ENCODE measurements around the gene PIEZO2.

Gene PIEZO2

GRCh38 chr18:10839421-10839820 is 309.9 kb downstream of the PIEZO2 start:
- DNase-seq, result no peak

GRCh38 chr18:10838553-10838952 is 310.8 kb downstream of the PIEZO2 start:
- DNase-seq, result peak; percentile 83

GRCh38 chr18:10834128-10834815 is 315.1 kb downstream of the PIEZO2 start:
- no peak for DNase-seq

GRCh38 chr18:10833656-10834055 is 315.7 kb downstream of the PIEZO2 start:
- DNase-seq, result no peak

- no peak for DNase-seq
These were observed 323.0 kb downstream of the PIEZO2 start for GRCh38 chr18:10826400-10826799.

- DNase-seq, result no peak
These were observed 326.9 kb downstream of the PIEZO2 start for GRCh38 chr18:10822456-10822855.

- no peak for DNase-seq
These were observed 328.7 kb downstream of the PIEZO2 start for GRCh38 chr18:10820681-10821080.

- no peak for DNase-seq
These were observed 335.0 kb downstream of the PIEZO2 start for GRCh38 chr18:10814336-10814735.

- no peak for DNase-seq
These were observed 343.7 kb downstream of the PIEZO2 start for GRCh38 chr18:10805587-10806118.

- DNase-seq, result no peak
These were observed 345.2 kb downstream of the PIEZO2 start for GRCh38 chr18:10804126-10804525.

- DNase-seq, result peak; percentile 64
These were observed 350.4 kb downstream of the PIEZO2 start for GRCh38 chr18:10798727-10799550.

- no peak for DNase-seq
These were observed 351.5 kb downstream of the PIEZO2 start for GRCh38 chr18:10797896-10798295.

- no peak for DNase-seq
These were observed 354.6 kb downstream of the PIEZO2 start for GRCh38 chr18:10794771-10795170.

GRCh38 chr18:10793730-10794370 is 355.5 kb downstream of the PIEZO2 start:
- DNase-seq, result no peak

- peak; percentile 13 for DNase-seq
These were observed 357.2 kb downstream of the PIEZO2 start for GRCh38 chr18:10792181-10792580.

- peak; percentile 10 for DNase-seq
These were observed 358.1 kb downstream of the PIEZO2 start for GRCh38 chr18:10791169-10791831.

GRCh38 chr18:10789180-10789579 is 360.2 kb downstream of the PIEZO2 start:
- DNase-seq, result no peak

GRCh38 chr18:10787293-10787901 is 362.0 kb downstream of the PIEZO2 start:
- peak; percentile 78 for DNase-seq

- no peak for DNase-seq
These were observed 363.6 kb downstream of the PIEZO2 start for GRCh38 chr18:10785798-10786197.

GRCh38 chr18:10784596-10785202 is 364.7 kb downstream of the PIEZO2 start:
- DNase-seq, result no peak

- DNase-seq, result no peak
These were observed 365.4 kb downstream of the PIEZO2 start for GRCh38 chr18:10783941-10784340.

- DNase-seq, result no peak
These were observed 372.9 kb downstream of the PIEZO2 start for GRCh38 chr18:10776493-10776892.
